ENCODE results near the gene THBS1. TPM values are rescaled to one million over a fixed set of nuclear protein-coding genes. Genes with fewer than 3 reads are reported as not detected.

The THBS1 gene
- total and polyA plus RNA-seq, 12 donors = 21.9 to 709 (median 271) TPM

- intact Hi-C loops (cut with DNase I) = loop anchor here in 1 of 2 donors (5.0 to 10.0 kb wide), 2 partner anchors 271 to 399 kb away; no protein-coding TSS in a partner anchor
- H3K4me3 ChIP-seq = no peak overlapping the region
- no peaks in the 10 kb centered on the region for H3K9me3 ChIP-seq (replicated peaks in 1 of 3)
- no peaks in the 10 kb centered on the region for H3K4me1 ChIP-seq (replicated peaks in 1 of 2)
- H3K27me3 ChIP-seq = peaks cover 2% of the 10 kb centered on the region
- peak overlapping the region in 1 of 5 donors; percentile 18 for H3K27ac ChIP-seq
- peaks cover 0 to 79% of the 10 kb centered on the region in 2 donors for H3K36me3 ChIP-seq (replicated peaks in 1 of 2)
- 80 to 90% (median 82%) methylated on average over 4 of the region's 4 CpGs for WGBS, 4 donors
- DNase-seq = no peak
- TF ChIP-seq CTCF (IDR thresholded peaks at IDR 0.05) = no peak
- no peak for TF ChIP-seq POLR2A (IDR thresholded peaks at IDR 0.05)
These were observed 5.0 kb downstream of the THBS1 start for GRCh38 chr15:39585871-39586301.

- Histone ChIP-seq H3K36me3 (replicated peaks in 1 of 2) (peaks cover 0 to 85% of the 10 kb centered on the region in 2 donors), H3K27ac (peak overlapping the region in 1 of 5 donors; percentile 2), H3K4me3 (no peak overlapping the region), H3K9me3 (replicated peaks in 1 of 3) (no peaks in the 10 kb centered on the region), H3K4me1 (replicated peaks in 1 of 2) (no peaks in the 10 kb centered on the region), H3K27me3 (no peaks in the 10 kb centered on the region)
- intact Hi-C loops (cut with DNase I) = loop anchor here in 1 of 2 donors (5.0 to 10.0 kb wide), 2 partner anchors 272 to 399 kb away; no protein-coding TSS in a partner anchor
- WGBS, 4 donors = 52 to 66% (median 64%) methylated on average over 10 of the region's 10 CpGs
- TF ChIP-seq CTCF (IDR thresholded peaks at IDR 0.05) (no peak), POLR2A (IDR thresholded peaks at IDR 0.05) (peak in 1 of 2 donors; percentile 33)
- no peak for DNase-seq
These were observed 5.7 kb downstream of the THBS1 start for GRCh38 chr15:39586387-39587095.

- no peak for TF ChIP-seq CTCF (IDR thresholded peaks at IDR 0.05)
- no peak for TF ChIP-seq POLR2A (IDR thresholded peaks at IDR 0.05)
- Histone ChIP-seq H3K27ac (peak overlapping the region in 1 of 5 donors; percentile 2), H3K36me3 (replicated peaks in 1 of 2) (peaks cover 0 to 87% of the 10 kb centered on the region in 2 donors), H3K4me1 (replicated peaks in 1 of 2) (no peaks in the 10 kb centered on the region), H3K9me3 (replicated peaks in 1 of 3) (no peaks in the 10 kb centered on the region), H3K27me3 (no peaks in the 10 kb centered on the region), H3K4me3 (no peak overlapping the region)
- DNase-seq = peak in 1 of 7 donors; percentile 50
- intact Hi-C loops (cut with DNase I) = loop anchor here in 1 of 2 donors (5.0 to 10.0 kb wide), 2 partner anchors 272 to 400 kb away; no protein-coding TSS in a partner anchor
- 85 to 89% (median 88%) methylated on average over 16 to 17 of the region's 17 CpGs for WGBS, 4 donors
These were observed 6.3 kb downstream of the THBS1 start for GRCh38 chr15:39587096-39587721.

Data from adrenal gland (tissue), 12 donors.